Kidney epithelial cell (primary cell): ENCODE measurements around the gene MED13L. TPM values are rescaled to one million over a fixed set of nuclear protein-coding genes. Genes with fewer than 3 reads are reported as not detected.

Source experiments
- DNase-seq: peaks from one replicate; pipeline ENCODE4 v3.0.0-alpha.2; 2010; ENCODE audit warnings: low read depth
- H3K27me3 ChIP-seq: 2 replicates; pipeline ENCODE4 v1.6.0; 2011; ENCODE audit warnings: low read length; ENCODE audit not compliant: control insufficient read depth, insufficient read depth
- H3K36me3 ChIP-seq: 2 replicates; pipeline ENCODE4 v1.5.1; 2011; ENCODE audit warnings: low read length; ENCODE audit not compliant: control insufficient read depth, insufficient read depth
- H3K4me3 ChIP-seq: 2 replicates; pipeline ENCODE4 v1.5.1; 2011; ENCODE audit warnings: low read depth, mild to moderate bottlenecking, control low read depth, low read length
- total RNA-seq: library from RNA; depleted of rRNA; stranded (reverse); fragments of >200 nt; gene quantifications from 2 replicates; pipeline ENCODE4 v1.2.3, GENCODE V29; 2015
- TF ChIP-seq, protein P1 (sequence below): IDR thresholded peaks from 2 replicates; pipeline ENCODE4 v1.5.1; 2011; ENCODE audit warnings: mild to moderate bottlenecking, moderate library complexity, low read length, control low read depth, inconsistent platforms; ENCODE audit not compliant: insufficient read depth, poor library complexity, severe bottlenecking

Gene MED13L
- total RNA-seq, 1 donor from 2014 or later: 45.9 TPM

GRCh38 chr12:116106870-116107269, 170.6 kb downstream of the MED13L start:
- H3K36me3 ChIP-seq: no peaks in the 10 kb centered on the region
- H3K4me3 ChIP-seq: no peak overlapping the region
- no peaks in the 10 kb centered on the region for H3K27me3 ChIP-seq
- TF ChIP-seq, protein P1, sequence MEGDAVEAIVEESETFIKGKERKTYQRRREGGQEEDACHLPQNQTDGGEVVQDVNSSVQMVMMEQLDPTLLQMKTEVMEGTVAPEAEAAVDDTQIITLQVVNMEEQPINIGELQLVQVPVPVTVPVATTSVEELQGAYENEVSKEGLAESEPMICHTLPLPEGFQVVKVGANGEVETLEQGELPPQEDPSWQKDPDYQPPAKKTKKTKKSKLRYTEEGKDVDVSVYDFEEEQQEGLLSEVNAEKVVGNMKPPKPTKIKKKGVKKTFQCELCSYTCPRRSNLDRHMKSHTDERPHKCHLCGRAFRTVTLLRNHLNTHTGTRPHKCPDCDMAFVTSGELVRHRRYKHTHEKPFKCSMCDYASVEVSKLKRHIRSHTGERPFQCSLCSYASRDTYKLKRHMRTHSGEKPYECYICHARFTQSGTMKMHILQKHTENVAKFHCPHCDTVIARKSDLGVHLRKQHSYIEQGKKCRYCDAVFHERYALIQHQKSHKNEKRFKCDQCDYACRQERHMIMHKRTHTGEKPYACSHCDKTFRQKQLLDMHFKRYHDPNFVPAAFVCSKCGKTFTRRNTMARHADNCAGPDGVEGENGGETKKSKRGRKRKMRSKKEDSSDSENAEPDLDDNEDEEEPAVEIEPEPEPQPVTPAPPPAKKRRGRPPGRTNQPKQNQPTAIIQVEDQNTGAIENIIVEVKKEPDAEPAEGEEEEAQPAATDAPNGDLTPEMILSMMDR: no peak
- DNase-seq: no peak

GRCh38 chr12:116104167-116104767, 173.2 kb downstream of the MED13L start:
- Histone ChIP-seq H3K27me3 (no peaks in the 10 kb centered on the region), H3K36me3 (no peaks in the 10 kb centered on the region), H3K4me3 (no peak overlapping the region)
- TF ChIP-seq, protein P1: no peak
- DNase-seq: no peak

DNA sequence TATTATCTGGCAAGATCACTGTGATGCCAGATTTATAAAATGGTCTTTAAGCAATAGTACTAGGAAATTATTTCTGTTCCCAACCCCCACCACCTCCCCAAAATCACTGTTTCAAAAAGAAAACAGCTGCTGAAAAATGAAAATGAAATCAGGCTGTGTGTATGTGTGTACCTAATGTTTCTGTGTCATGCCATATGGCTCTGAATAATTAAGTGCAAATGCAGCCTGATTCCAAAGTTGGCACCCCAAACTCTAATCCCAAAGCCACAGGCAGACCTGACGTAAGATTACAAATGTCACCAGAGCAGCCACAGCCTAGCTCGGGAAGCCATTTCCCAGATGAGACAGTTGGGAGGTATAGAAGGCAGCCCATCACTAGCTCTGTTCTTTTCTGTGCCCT, 175.5 kb downstream of the MED13L start:
- TF ChIP-seq, protein P1: no peak
- H3K36me3 ChIP-seq: no peaks in the 10 kb centered on the region

GRCh38 chr12:116099652-116100432, 177.7 kb downstream of the MED13L start:
- Histone ChIP-seq H3K27me3 (no peaks in the 10 kb centered on the region), H3K36me3 (no peaks in the 10 kb centered on the region), H3K4me3 (no peak overlapping the region)
- TF ChIP-seq, protein P1: no peak
- no peak for DNase-seq

More for the DNA sequence above, 175.5 kb downstream of the MED13L start:
- no peak for DNase-seq
- H3K4me3 ChIP-seq: no peak overlapping the region
- H3K27me3 ChIP-seq: no peaks in the 10 kb centered on the region

- TF ChIP-seq, protein P1: no peak
- Histone ChIP-seq H3K36me3 (no peaks in the 10 kb centered on the region), H3K4me3 (no peak overlapping the region), H3K27me3 (no peaks in the 10 kb centered on the region)
- no peak for DNase-seq
These were observed 180.6 kb downstream of the MED13L start for GRCh38 chr12:116096874-116097273.
